ENCODE data around the gene ANP32A. TPM values are rescaled to one million over a fixed set of nuclear protein-coding genes. Genes with fewer than 3 reads are reported as not detected.
"Not testable (repeated sequence)": the region's sequence is repeated elsewhere in the genome, so short reads cannot be mapped to it uniquely, and the experiment has no call there.

The ANP32A gene
- 65.2 TPM for total RNA-seq

- Histone ChIP-seq H3K27me3 (ENCODE audit: control insufficient read depth in 3 of 3, insufficient read depth in 3 of 3, low read length in 3 of 3) (no peaks in the 10 kb centered on the region), H3K4me1 (ENCODE audit: control insufficient read depth in 3 of 3, insufficient read depth in 3 of 3, low read length in 3 of 3) (peaks cover 19 to 21% (median 21%) of the 10 kb centered on the region in 3 donors)
Measured at GRCh38 chr15:68820295-68821189, at the start of gene ANP32A. ANP32A (minus strand) TSS chr15:68820895; CDS start chr15:68820751, 144 bp downstream.

GRCh38 chr15:68868296-68868695 lies 47.6 kb upstream of the ANP32A start:
- H3K27me3 ChIP-seq (ENCODE audit: control insufficient read depth in 3 of 3, insufficient read depth in 3 of 3, low read length in 3 of 3) = peaks cover 6 to 13% (median 10%) of the 10 kb centered on the region in 3 donors
- no peak overlapping the region for H3K4me3 ChIP-seq (ENCODE audit: low read length in 3 of 3)
- no peaks in the 10 kb centered on the region for H3K4me1 ChIP-seq (ENCODE audit: control insufficient read depth in 3 of 3, insufficient read depth in 3 of 3, low read length in 3 of 3)
- H3K9me3 ChIP-seq (ENCODE audit: control insufficient read depth in 3 of 3, low read length in 3 of 3) = peaks cover 0 to 3% (median 0%) of the 10 kb centered on the region in 3 donors
- H3K9ac ChIP-seq (ENCODE audit: low read depth in 1 of 3, low read length in 3 of 3) = no peak overlapping the region
- no peaks in the 10 kb centered on the region for H3K36me3 ChIP-seq (ENCODE audit: control insufficient read depth in 3 of 3, insufficient read depth in 3 of 3, low read length in 3 of 3)
- H3K27ac ChIP-seq (ENCODE audit: low read depth, low read length) = no peak overlapping the region

More at GRCh38 chr15:68820295-68821189, at the start of gene ANP32A:
- Histone ChIP-seq H3K9me3 (ENCODE audit: control insufficient read depth in 3 of 3, low read length in 3 of 3) (no peaks in the 10 kb centered on the region), H3K9ac (ENCODE audit: low read depth in 1 of 3, low read length in 3 of 3) (peak within 1 kb of the TSS; percentile 94 to 97 (median 96)), H3K27ac (ENCODE audit: low read depth, low read length) (peak within 1 kb of the TSS; percentile 97), H3K4me3 (ENCODE audit: low read length in 3 of 3) (peak within 1 kb of the TSS; percentile 93 to 95 (median 95)), H3K36me3 (ENCODE audit: control insufficient read depth in 3 of 3, insufficient read depth in 3 of 3, low read length in 3 of 3) (no peaks in the 10 kb centered on the region)

GRCh38 chr15:68862415-68862814 lies 41.7 kb upstream of the ANP32A start:
- Histone ChIP-seq H3K4me3 (ENCODE audit: low read length in 3 of 3) (no peak overlapping the region), H3K9ac (ENCODE audit: low read depth in 1 of 3, low read length in 3 of 3) (no peak overlapping the region), H3K4me1 (ENCODE audit: control insufficient read depth in 3 of 3, insufficient read depth in 3 of 3, low read length in 3 of 3) (no peaks in the 10 kb centered on the region), H3K27ac (ENCODE audit: low read depth, low read length) (no peak overlapping the region), H3K27me3 (ENCODE audit: control insufficient read depth in 3 of 3, insufficient read depth in 3 of 3, low read length in 3 of 3) (peaks cover 0 to 5% (median 0%) of the 10 kb centered on the region in 3 donors), H3K36me3 (ENCODE audit: control insufficient read depth in 3 of 3, insufficient read depth in 3 of 3, low read length in 3 of 3) (no peaks in the 10 kb centered on the region), H3K9me3 (ENCODE audit: control insufficient read depth in 3 of 3, low read length in 3 of 3) (peaks cover 0 to 3% (median 0%) of the 10 kb centered on the region in 3 donors)

GRCh38 chr15:68858666-68859065 lies 38.0 kb upstream of the ANP32A start:
- H3K9ac ChIP-seq (ENCODE audit: low read depth in 1 of 3, low read length in 3 of 3); H3K9me3 ChIP-seq (ENCODE audit: control insufficient read depth in 3 of 3, low read length in 3 of 3); H3K27me3 ChIP-seq (ENCODE audit: control insufficient read depth in 3 of 3, insufficient read depth in 3 of 3, low read length in 3 of 3); H3K4me3 ChIP-seq (ENCODE audit: low read length in 3 of 3); H3K4me1 ChIP-seq (ENCODE audit: control insufficient read depth in 3 of 3, insufficient read depth in 3 of 3, low read length in 3 of 3); H3K36me3 ChIP-seq (ENCODE audit: control insufficient read depth in 3 of 3, insufficient read depth in 3 of 3, low read length in 3 of 3); H3K27ac ChIP-seq (ENCODE audit: low read depth, low read length): not testable (repeated sequence)

- H3K4me3 ChIP-seq (ENCODE audit: low read length in 3 of 3); H3K27ac ChIP-seq (ENCODE audit: low read depth, low read length); H3K9ac ChIP-seq (ENCODE audit: low read depth in 1 of 3, low read length in 3 of 3); H3K27me3 ChIP-seq (ENCODE audit: control insufficient read depth in 3 of 3, insufficient read depth in 3 of 3, low read length in 3 of 3); H3K9me3 ChIP-seq (ENCODE audit: control insufficient read depth in 3 of 3, low read length in 3 of 3); H3K36me3 ChIP-seq (ENCODE audit: control insufficient read depth in 3 of 3, insufficient read depth in 3 of 3, low read length in 3 of 3); H3K4me1 ChIP-seq (ENCODE audit: control insufficient read depth in 3 of 3, insufficient read depth in 3 of 3, low read length in 3 of 3): not testable (repeated sequence)
Measured at GRCh38 chr15:68857443-68857842, 36.7 kb upstream of the ANP32A start.

GRCh38 chr15:68852461-68852860 lies 31.8 kb upstream of the ANP32A start:
- Histone ChIP-seq H3K27ac (ENCODE audit: low read depth, low read length) (no peak overlapping the region), H3K27me3 (ENCODE audit: control insufficient read depth in 3 of 3, insufficient read depth in 3 of 3, low read length in 3 of 3) (peaks cover 0 to 8% (median 8%) of the 10 kb centered on the region in 3 donors), H3K36me3 (ENCODE audit: control insufficient read depth in 3 of 3, insufficient read depth in 3 of 3, low read length in 3 of 3) (no peaks in the 10 kb centered on the region), H3K4me1 (ENCODE audit: control insufficient read depth in 3 of 3, insufficient read depth in 3 of 3, low read length in 3 of 3) (no peaks in the 10 kb centered on the region), H3K4me3 (ENCODE audit: low read length in 3 of 3) (no peak overlapping the region), H3K9ac (ENCODE audit: low read depth in 1 of 3, low read length in 3 of 3) (no peak overlapping the region), H3K9me3 (ENCODE audit: control insufficient read depth in 3 of 3, low read length in 3 of 3) (peaks cover 0 to 2% (median 0%) of the 10 kb centered on the region in 3 donors)

GRCh38 chr15:68851971-68852370 lies 31.3 kb upstream of the ANP32A start:
- Histone ChIP-seq H3K36me3 (ENCODE audit: control insufficient read depth in 3 of 3, insufficient read depth in 3 of 3, low read length in 3 of 3) (no peaks in the 10 kb centered on the region), H3K4me1 (ENCODE audit: control insufficient read depth in 3 of 3, insufficient read depth in 3 of 3, low read length in 3 of 3) (no peaks in the 10 kb centered on the region), H3K27ac (ENCODE audit: low read depth, low read length) (no peak overlapping the region), H3K9me3 (ENCODE audit: control insufficient read depth in 3 of 3, low read length in 3 of 3) (peaks cover 0 to 2% (median 0%) of the 10 kb centered on the region in 3 donors), H3K27me3 (ENCODE audit: control insufficient read depth in 3 of 3, insufficient read depth in 3 of 3, low read length in 3 of 3) (peaks cover 0 to 8% (median 8%) of the 10 kb centered on the region in 3 donors), H3K9ac (ENCODE audit: low read depth in 1 of 3, low read length in 3 of 3) (no peak overlapping the region), H3K4me3 (ENCODE audit: low read length in 3 of 3) (no peak overlapping the region)

GRCh38 chr15:68849497-68849896 lies 28.8 kb upstream of the ANP32A start:
- Histone ChIP-seq H3K27ac (ENCODE audit: low read depth, low read length) (no peak overlapping the region), H3K4me3 (ENCODE audit: low read length in 3 of 3) (no peak overlapping the region), H3K9me3 (ENCODE audit: control insufficient read depth in 3 of 3, low read length in 3 of 3) (no peaks in the 10 kb centered on the region), H3K36me3 (ENCODE audit: control insufficient read depth in 3 of 3, insufficient read depth in 3 of 3, low read length in 3 of 3) (no peaks in the 10 kb centered on the region), H3K4me1 (ENCODE audit: control insufficient read depth in 3 of 3, insufficient read depth in 3 of 3, low read length in 3 of 3) (no peaks in the 10 kb centered on the region), H3K27me3 (ENCODE audit: control insufficient read depth in 3 of 3, insufficient read depth in 3 of 3, low read length in 3 of 3) (peaks cover 10 to 15% (median 15%) of the 10 kb centered on the region in 3 donors), H3K9ac (ENCODE audit: low read depth in 1 of 3, low read length in 3 of 3) (no peak overlapping the region)

- H3K9ac ChIP-seq (ENCODE audit: low read depth in 1 of 3, low read length in 3 of 3) = no peak overlapping the region
- no peak overlapping the region for H3K4me3 ChIP-seq (ENCODE audit: low read length in 3 of 3)
- H3K27ac ChIP-seq (ENCODE audit: low read depth, low read length) = no peak overlapping the region
- H3K27me3 ChIP-seq (ENCODE audit: control insufficient read depth in 3 of 3, insufficient read depth in 3 of 3, low read length in 3 of 3) = peaks cover 25 to 34% (median 32%) of the 10 kb centered on the region in 3 donors
- no peaks in the 10 kb centered on the region for H3K9me3 ChIP-seq (ENCODE audit: control insufficient read depth in 3 of 3, low read length in 3 of 3)
- H3K36me3 ChIP-seq (ENCODE audit: control insufficient read depth in 3 of 3, insufficient read depth in 3 of 3, low read length in 3 of 3) = no peaks in the 10 kb centered on the region
- peaks cover 0 to 7% (median 3%) of the 10 kb centered on the region in 3 donors for H3K4me1 ChIP-seq (ENCODE audit: control insufficient read depth in 3 of 3, insufficient read depth in 3 of 3, low read length in 3 of 3)
Measured at GRCh38 chr15:68846851-68847439, 26.2 kb upstream of the ANP32A start.

Data from skeletal muscle tissue (tissue), 4 donors.